ENCODE measurements around the gene AGT. TPM values are rescaled to one million over a fixed set of nuclear protein-coding genes. Genes with fewer than 3 reads are reported as not detected.

Gene AGT
- total and polyA plus RNA-seq, 2 experiments from 2014 or later = 0.11 TPM; not detected in 1

DNA sequence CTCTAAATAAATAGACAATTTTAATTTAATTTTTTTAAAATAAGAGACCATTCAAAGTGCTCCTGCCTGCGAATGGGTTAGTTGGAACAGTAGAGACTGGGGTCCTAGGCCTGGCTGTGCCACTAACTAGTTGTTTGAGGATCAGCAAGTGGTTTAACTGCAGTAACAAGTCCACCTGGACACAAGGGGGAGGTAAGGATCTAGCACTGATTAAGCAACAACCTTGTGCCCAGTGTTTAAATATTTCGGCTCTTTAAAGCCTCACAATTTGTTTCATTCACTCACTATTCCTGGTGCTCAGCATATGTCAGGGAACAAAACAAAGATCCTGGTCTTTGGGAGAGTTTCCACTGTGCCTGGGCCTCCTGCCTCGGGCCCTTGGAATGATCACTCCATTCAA, 1.6 kb upstream of the AGT start:
- Mint-ChIP-seq H3K9me3 (no peaks in the 10 kb centered on the region; the same call in 2 of the 3 replicates), H3K27ac (no peak overlapping the region), H3K4me1 (peaks cover 14% of the 10 kb centered on the region), H3K36me3 (ENCODE audit: low read depth) (no peaks in the 10 kb centered on the region), H3K4me3 (no peak overlapping the region), H3K27me3 (ENCODE audit: insufficient read depth, low read depth, poor library complexity) (peaks cover 7% of the 10 kb centered on the region)
- H3K79me2 ChIP-seq (replicated peaks; ENCODE audit: insufficient read depth) = no peaks in the 10 kb centered on the region
- H3K4me2 ChIP-seq = no peak overlapping the region
- ATAC-seq (peak; percentile 23; the same call in 2 of the 3 replicates), DNase-seq (ENCODE audit: low spot score) (peak; percentile 41)
- H3K36me3 ChIP-seq (ENCODE audit: insufficient read depth) = no peaks in the 10 kb centered on the region
- H3K4me3 ChIP-seq = no peak overlapping the region
- H3K9me2 ChIP-seq (ENCODE audit: insufficient read depth) = no peaks in the 10 kb centered on the region
- H3F3A ChIP-seq (replicated peaks; ENCODE audit: low read depth) = no peaks in the 10 kb centered on the region
- no peak for TF ChIP-seq JUNB (IDR thresholded peaks at IDR 0.05; ENCODE audit: unreplicated experiment)
- TF ChIP-seq, protein P1, sequence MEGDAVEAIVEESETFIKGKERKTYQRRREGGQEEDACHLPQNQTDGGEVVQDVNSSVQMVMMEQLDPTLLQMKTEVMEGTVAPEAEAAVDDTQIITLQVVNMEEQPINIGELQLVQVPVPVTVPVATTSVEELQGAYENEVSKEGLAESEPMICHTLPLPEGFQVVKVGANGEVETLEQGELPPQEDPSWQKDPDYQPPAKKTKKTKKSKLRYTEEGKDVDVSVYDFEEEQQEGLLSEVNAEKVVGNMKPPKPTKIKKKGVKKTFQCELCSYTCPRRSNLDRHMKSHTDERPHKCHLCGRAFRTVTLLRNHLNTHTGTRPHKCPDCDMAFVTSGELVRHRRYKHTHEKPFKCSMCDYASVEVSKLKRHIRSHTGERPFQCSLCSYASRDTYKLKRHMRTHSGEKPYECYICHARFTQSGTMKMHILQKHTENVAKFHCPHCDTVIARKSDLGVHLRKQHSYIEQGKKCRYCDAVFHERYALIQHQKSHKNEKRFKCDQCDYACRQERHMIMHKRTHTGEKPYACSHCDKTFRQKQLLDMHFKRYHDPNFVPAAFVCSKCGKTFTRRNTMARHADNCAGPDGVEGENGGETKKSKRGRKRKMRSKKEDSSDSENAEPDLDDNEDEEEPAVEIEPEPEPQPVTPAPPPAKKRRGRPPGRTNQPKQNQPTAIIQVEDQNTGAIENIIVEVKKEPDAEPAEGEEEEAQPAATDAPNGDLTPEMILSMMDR (conservative IDR thresholded peaks at IDR 0.05; ENCODE audit: low read depth in 2 of 2) = peak; percentile 35 to 63
- no peaks in the 10 kb centered on the region for H4K20me1 ChIP-seq (replicated peaks; ENCODE audit: insufficient read depth)
- H2AFZ ChIP-seq = no peak overlapping the region
- H3K27ac ChIP-seq (ENCODE audit: low read depth) = no peak overlapping the region
- H3K4me1 ChIP-seq (ENCODE audit: insufficient read depth) = no peaks in the 10 kb centered on the region
- H3K27me3 ChIP-seq (ENCODE audit: insufficient read depth) = no peaks in the 10 kb centered on the region

DNA sequence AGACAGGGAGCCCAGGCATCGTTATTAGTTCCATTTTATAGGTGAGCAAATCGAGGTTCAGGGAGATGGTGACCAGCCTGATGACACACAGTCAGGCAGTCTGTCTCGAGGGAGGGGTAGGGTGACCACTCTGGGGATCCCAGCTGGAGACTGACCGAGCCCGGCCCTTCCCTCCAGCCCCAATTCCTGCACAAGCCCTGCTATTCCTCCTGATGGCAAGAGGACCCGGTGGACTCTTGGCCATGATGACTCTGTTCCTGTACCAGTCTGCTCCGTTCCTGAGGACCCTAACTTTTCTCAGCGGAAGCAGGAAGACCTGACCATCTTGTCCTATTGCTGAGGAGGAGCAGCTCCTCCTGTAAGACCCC, 391 bp downstream of the AGT start:
- ATAC-seq (no peak), DNase-seq (ENCODE audit: low spot score) (no peak)
- no peaks in the 10 kb centered on the region for H3K4me1 ChIP-seq (ENCODE audit: insufficient read depth)
- no peak overlapping the region for H3K4me3 ChIP-seq
- no peaks in the 10 kb centered on the region for H3K79me2 ChIP-seq (replicated peaks; ENCODE audit: insufficient read depth)
- H3K9me3 Mint-ChIP-seq = no peaks in the 10 kb centered on the region; the same call in 2 of the 3 replicates
- no peaks in the 10 kb centered on the region for H3K9me2 ChIP-seq (ENCODE audit: insufficient read depth)
- H3K27me3 Mint-ChIP-seq (ENCODE audit: insufficient read depth, low read depth, poor library complexity) = peaks cover 8% of the 10 kb centered on the region
- no peaks in the 10 kb centered on the region for H3F3A ChIP-seq (replicated peaks; ENCODE audit: low read depth)
- H2AFZ ChIP-seq = peak overlapping the region; percentile 83; the same call in 1 of the 2 replicates
- H3K4me2 ChIP-seq = no peak overlapping the region
- H3K4me3 Mint-ChIP-seq = no peak overlapping the region
- no peak overlapping the region for H3K27ac ChIP-seq (ENCODE audit: low read depth)
- H3K36me3 ChIP-seq (ENCODE audit: insufficient read depth) = no peaks in the 10 kb centered on the region
- no peaks in the 10 kb centered on the region for H4K20me1 ChIP-seq (replicated peaks; ENCODE audit: insufficient read depth)
- no peaks in the 10 kb centered on the region for H3K27me3 ChIP-seq (ENCODE audit: insufficient read depth)
- H3K36me3 Mint-ChIP-seq (ENCODE audit: low read depth) = no peaks in the 10 kb centered on the region
- peaks cover 14% of the 10 kb centered on the region for H3K4me1 Mint-ChIP-seq
- H3K27ac Mint-ChIP-seq = no peak overlapping the region
- no peak for TF ChIP-seq ZNF331 (CRISPR knock-in tag; IDR thresholded peaks at IDR 0.05; ENCODE audit: low read depth)
- no peak for TF ChIP-seq STAT1 (IDR thresholded peaks at IDR 0.05; ENCODE audit: unreplicated experiment)
- no peak for TF ChIP-seq EZH2 (IDR thresholded peaks at IDR 0.05; ENCODE audit: low read depth, unreplicated experiment)
- no peak for TF ChIP-seq CREB1 (CRISPR knock-in tag; IDR thresholded peaks at IDR 0.05; ENCODE audit: low read depth)
- no peak for TF ChIP-seq ZNF114 (CRISPR knock-in tag; IDR thresholded peaks at IDR 0.05)
- no peak for TF ChIP-seq NANOG (IDR thresholded peaks at IDR 0.05; ENCODE audit: borderline replicate concordance)
- TF ChIP-seq, protein P2, sequence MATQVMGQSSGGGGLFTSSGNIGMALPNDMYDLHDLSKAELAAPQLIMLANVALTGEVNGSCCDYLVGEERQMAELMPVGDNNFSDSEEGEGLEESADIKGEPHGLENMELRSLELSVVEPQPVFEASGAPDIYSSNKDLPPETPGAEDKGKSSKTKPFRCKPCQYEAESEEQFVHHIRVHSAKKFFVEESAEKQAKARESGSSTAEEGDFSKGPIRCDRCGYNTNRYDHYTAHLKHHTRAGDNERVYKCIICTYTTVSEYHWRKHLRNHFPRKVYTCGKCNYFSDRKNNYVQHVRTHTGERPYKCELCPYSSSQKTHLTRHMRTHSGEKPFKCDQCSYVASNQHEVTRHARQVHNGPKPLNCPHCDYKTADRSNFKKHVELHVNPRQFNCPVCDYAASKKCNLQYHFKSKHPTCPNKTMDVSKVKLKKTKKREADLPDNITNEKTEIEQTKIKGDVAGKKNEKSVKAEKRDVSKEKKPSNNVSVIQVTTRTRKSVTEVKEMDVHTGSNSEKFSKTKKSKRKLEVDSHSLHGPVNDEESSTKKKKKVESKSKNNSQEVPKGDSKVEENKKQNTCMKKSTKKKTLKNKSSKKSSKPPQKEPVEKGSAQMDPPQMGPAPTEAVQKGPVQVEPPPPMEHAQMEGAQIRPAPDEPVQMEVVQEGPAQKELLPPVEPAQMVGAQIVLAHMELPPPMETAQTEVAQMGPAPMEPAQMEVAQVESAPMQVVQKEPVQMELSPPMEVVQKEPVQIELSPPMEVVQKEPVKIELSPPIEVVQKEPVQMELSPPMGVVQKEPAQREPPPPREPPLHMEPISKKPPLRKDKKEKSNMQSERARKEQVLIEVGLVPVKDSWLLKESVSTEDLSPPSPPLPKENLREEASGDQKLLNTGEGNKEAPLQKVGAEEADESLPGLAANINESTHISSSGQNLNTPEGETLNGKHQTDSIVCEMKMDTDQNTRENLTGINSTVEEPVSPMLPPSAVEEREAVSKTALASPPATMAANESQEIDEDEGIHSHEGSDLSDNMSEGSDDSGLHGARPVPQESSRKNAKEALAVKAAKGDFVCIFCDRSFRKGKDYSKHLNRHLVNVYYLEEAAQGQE (IDR thresholded peaks at IDR 0.05; ENCODE audit: unreplicated experiment) = no peak
- TF ChIP-seq, protein P3, sequence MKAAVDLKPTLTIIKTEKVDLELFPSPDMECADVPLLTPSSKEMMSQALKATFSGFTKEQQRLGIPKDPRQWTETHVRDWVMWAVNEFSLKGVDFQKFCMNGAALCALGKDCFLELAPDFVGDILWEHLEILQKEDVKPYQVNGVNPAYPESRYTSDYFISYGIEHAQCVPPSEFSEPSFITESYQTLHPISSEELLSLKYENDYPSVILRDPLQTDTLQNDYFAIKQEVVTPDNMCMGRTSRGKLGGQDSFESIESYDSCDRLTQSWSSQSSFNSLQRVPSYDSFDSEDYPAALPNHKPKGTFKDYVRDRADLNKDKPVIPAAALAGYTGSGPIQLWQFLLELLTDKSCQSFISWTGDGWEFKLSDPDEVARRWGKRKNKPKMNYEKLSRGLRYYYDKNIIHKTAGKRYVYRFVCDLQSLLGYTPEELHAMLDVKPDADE (IDR thresholded peaks at IDR 0.05) = no peak
- TF ChIP-seq JUNB (IDR thresholded peaks at IDR 0.05; ENCODE audit: unreplicated experiment) = no peak
